Epithelial cell of esophagus (primary cell): ENCODE results near the gene GKN2.

Experiments
- DNase-seq: peaks from one replicate; pipeline ENCODE4 v3.0.0; 2010; ENCODE audit warnings: low read depth
- H3K4me3 ChIP-seq: 2 replicates; pipeline ENCODE4 v1.5.1; 2011; ENCODE audit warnings: mild to moderate bottlenecking, low read length, control low read depth
- CTCF ChIP-seq: IDR thresholded peaks from 2 replicates; pipeline ENCODE4 v1.5.1; 2011; ENCODE audit warnings: low read depth, mild to moderate bottlenecking, low read length, control low read depth, inconsistent platforms; ENCODE audit not compliant: insufficient read depth; ENCODE audit errors: missing control alignments

The GKN2 gene

GRCh38 chr2:68952887-68953521, at the start of gene GKN2:
Gene GKN2, minus strand, starts transcription at chr2:68952893. Its CDS starts 32 bp downstream, at chr2:68952861.
- DNase-seq: no peak
- no peak for TF ChIP-seq CTCF
- no peak within 1 kb of the TSS for H3K4me3 ChIP-seq

- TF ChIP-seq CTCF: no peak
- no peak for DNase-seq
- no peak overlapping the region for H3K4me3 ChIP-seq
Observed at GRCh38 chr2:69001879-69002278, 49.2 kb upstream of the GKN2 start.

- no peak for TF ChIP-seq CTCF
- no peak for DNase-seq
- no peak overlapping the region for H3K4me3 ChIP-seq
Observed at GRCh38 chr2:68997401-68997800, 44.7 kb upstream of the GKN2 start.

GRCh38 chr2:68995916-68996315, 43.2 kb upstream of the GKN2 start:
- no peak for DNase-seq
- no peak for TF ChIP-seq CTCF
- H3K4me3 ChIP-seq: no peak overlapping the region

GRCh38 chr2:68994864-68995263, 42.2 kb upstream of the GKN2 start:
- TF ChIP-seq CTCF: no peak
- H3K4me3 ChIP-seq: no peak overlapping the region
- no peak for DNase-seq

GRCh38 chr2:68993660-68994059, 41.0 kb upstream of the GKN2 start:
- no peak overlapping the region for H3K4me3 ChIP-seq
- DNase-seq: no peak
- TF ChIP-seq CTCF: no peak

- no peak for TF ChIP-seq CTCF
- no peak for DNase-seq
- H3K4me3 ChIP-seq: no peak overlapping the region
Observed at GRCh38 chr2:68992933-68993332, 40.2 kb upstream of the GKN2 start.
